ENCODE measurements around the gene TWF2. TPM values are rescaled to one million over a fixed set of nuclear protein-coding genes. Genes with fewer than 3 reads are reported as not detected.

Gene TWF2
- total RNA-seq, 4 donors from 2014 or later: 46.2 to 68.8 (median 59.3) TPM

GRCh38 chr3:52230889-52231499 lies 8.0 kb downstream of the TWF2 start:
- Histone ChIP-seq H3K36me3 (peaks cover 0 to 72% (median 3%) of the 10 kb centered on the region in 3 donors), H3K27me3 (no peaks in the 10 kb centered on the region), H3K9me3 (no peaks in the 10 kb centered on the region), H3K27ac (peak overlapping the region in 1 of 4 donors; percentile 32), H3K4me3 (no peak overlapping the region), H3K4me1 (peaks cover 0 to 27% (median 13%) of the 10 kb centered on the region in 4 donors)
- TF ChIP-seq POLR2A (IDR thresholded peaks at IDR 0.05): no peak
- no peak for TF ChIP-seq CTCF (IDR thresholded peaks at IDR 0.05)
- DNase-seq: peak in 1 of 3 donors; percentile 44

- TF ChIP-seq CTCF (IDR thresholded peaks at IDR 0.05) (no peak), POLR2A (IDR thresholded peaks at IDR 0.05) (no peak)
- H3K4me1 ChIP-seq: peaks cover 0 to 24% (median 11%) of the 10 kb centered on the region in 4 donors
- H3K27ac ChIP-seq: no peak overlapping the region
- H3K9me3 ChIP-seq: no peaks in the 10 kb centered on the region
- H3K27me3 ChIP-seq: no peaks in the 10 kb centered on the region
- peak in 2 of 3 donors; percentile 34 to 44 for DNase-seq
- no peak overlapping the region for H3K4me3 ChIP-seq
- peaks cover 0 to 72% (median 3%) of the 10 kb centered on the region in 3 donors for H3K36me3 ChIP-seq
Measured at GRCh38 chr3:52230461-52230860, 8.5 kb downstream of the TWF2 start.

GRCh38 chr3:52229656-52230055 lies 9.3 kb downstream of the TWF2 start:
- H3K27me3 ChIP-seq: no peaks in the 10 kb centered on the region
- DNase-seq: no peak
- peaks cover 0 to 66% (median 3%) of the 10 kb centered on the region in 3 donors for H3K36me3 ChIP-seq
- no peak overlapping the region for H3K4me3 ChIP-seq
- H3K9me3 ChIP-seq: no peaks in the 10 kb centered on the region
- no peak overlapping the region for H3K27ac ChIP-seq
- peaks cover 0 to 24% (median 9%) of the 10 kb centered on the region in 4 donors for H3K4me1 ChIP-seq
- TF ChIP-seq CTCF (IDR thresholded peaks at IDR 0.05) (no peak), POLR2A (IDR thresholded peaks at IDR 0.05) (no peak)

GRCh38 chr3:52228751-52229291 lies 10.1 kb downstream of the TWF2 start:
- Histone ChIP-seq H3K27ac (no peak overlapping the region), H3K36me3 (peaks cover 0 to 58% (median 3%) of the 10 kb centered on the region in 3 donors), H3K4me3 (no peak overlapping the region), H3K9me3 (no peaks in the 10 kb centered on the region), H3K4me1 (peaks cover 0 to 24% (median 9%) of the 10 kb centered on the region in 4 donors), H3K27me3 (no peaks in the 10 kb centered on the region)
- no peak for TF ChIP-seq POLR2A (IDR thresholded peaks at IDR 0.05)
- no peak for TF ChIP-seq CTCF (IDR thresholded peaks at IDR 0.05)
- no peak for DNase-seq

GRCh38 chr3:52228266-52228665 lies 10.7 kb downstream of the TWF2 start:
- Histone ChIP-seq H3K27me3 (no peaks in the 10 kb centered on the region), H3K9me3 (no peaks in the 10 kb centered on the region), H3K4me3 (no peak overlapping the region), H3K36me3 (peaks cover 0 to 55% (median 3%) of the 10 kb centered on the region in 3 donors), H3K27ac (no peak overlapping the region), H3K4me1 (peaks cover 0 to 24% (median 9%) of the 10 kb centered on the region in 4 donors)
- DNase-seq: no peak
- TF ChIP-seq POLR2A (IDR thresholded peaks at IDR 0.05): no peak
- no peak for TF ChIP-seq CTCF (IDR thresholded peaks at IDR 0.05)
